ENCODE results near the gene TNS2. TPM values are rescaled to one million over a fixed set of nuclear protein-coding genes. Genes with fewer than 3 reads are reported as not detected.

Gene TNS2
- total and polyA plus RNA-seq, 2 of the 13 experiments (the other 11 are each of a cell fraction or from before 2014, with no cell fraction given): 8.9 to 20.4 TPM

- TF ChIP-seq RERE (CRISPR knock-in tag; IDR thresholded peaks at IDR 0.05; ENCODE audit: low read depth) (no peak), ZNF792 (CRISPR knock-in tag; IDR thresholded peaks at IDR 0.05) (0 out of 2 replicates have a peak, but pooled peaks have one; percentile 45), KMT2A (CRISPR knock-in tag; IDR thresholded peaks at IDR 0.05) (no peak), MIER3 (CRISPR knock-in tag; IDR thresholded peaks at IDR 0.05; ENCODE audit: borderline replicate concordance) (peak; percentile 34; the same call in 1 of the 2 replicates), FIP1L1 (IDR thresholded peaks at IDR 0.05; ENCODE audit: borderline replicate concordance, insufficient read depth, low read depth, low read length) (no peak), ZNF576 (CRISPR knock-in tag; IDR thresholded peaks at IDR 0.05) (no peak), FOXA1 (IDR thresholded peaks at IDR 0.05) (no peak), FOXA1 (CRISPR knock-in tag; IDR thresholded peaks at IDR 0.05) (peak; percentile 11; the same call in 1 of the 2 replicates), GATAD1 (CRISPR knock-in tag; IDR thresholded peaks at IDR 0.05) (no peak), ZNF512B (CRISPR knock-in tag; IDR thresholded peaks at IDR 0.05; ENCODE audit: borderline replicate concordance) (no peak), ZBTB25 (CRISPR knock-in tag; IDR thresholded peaks at IDR 0.05) (peak; percentile 51; the same call in 1 of the 2 replicates), MAX (IDR thresholded peaks at IDR 0.05) (peak; percentile 44; the same call in 1 of the 2 replicates), ZNF121 (CRISPR knock-in tag; IDR thresholded peaks at IDR 0.05) (0 out of 2 replicates have a peak, but pooled peaks have one; percentile 16), PAXIP1 (CRISPR knock-in tag; conservative IDR thresholded peaks at IDR 0.05) (peak; percentile 64; the same call in 1 of the 2 replicates), TBX2 (CRISPR knock-in tag; IDR thresholded peaks at IDR 0.05; ENCODE audit: borderline replicate concordance) (peak; percentile 45; the same call in 1 of the 2 replicates)
Measured at GRCh38 chr12:53099071-53099882, 49.4 kb downstream of the TNS2 start (continued).

Measured in HepG2 (cell line).